Type B pancreatic cell (in vitro differentiated cells): ENCODE measurements around the gene NOTCH1. TPM values are rescaled to one million over a fixed set of nuclear protein-coding genes. Genes with fewer than 3 reads are reported as not detected.

Experiments
- DNase-seq: peaks from one replicate; pipeline ENCODE4 v3.0.0; 2021; ENCODE audit warnings: mixed read lengths; ENCODE audit not compliant: unreplicated experiment; ENCODE audit errors: extremely low spot score
- H3K27ac Mint-ChIP-seq: 2 replicates; pipeline ENCODE4 v1.8.0; 2021; ENCODE audit warnings: mild to moderate bottlenecking, mixed read lengths
- H3K27me3 Mint-ChIP-seq: 2 replicates; pipeline ENCODE4 v1.8.0; 2021; ENCODE audit warnings: mixed read lengths
- H3K36me3 Mint-ChIP-seq: 2 replicates; pipeline ENCODE4 v1.8.0; 2021; ENCODE audit warnings: mixed read lengths
- H3K4me1 Mint-ChIP-seq: one replicate; pipeline ENCODE4 v1.8.0; 2021; ENCODE audit warnings: mixed read lengths; ENCODE audit not compliant: unreplicated experiment
- H3K4me3 Mint-ChIP-seq: 2 replicates; pipeline ENCODE4 v1.8.0; 2021; ENCODE audit warnings: mild to moderate bottlenecking, mixed read lengths
- H3K9me3 Mint-ChIP-seq: 2 replicates; pipeline ENCODE4 v1.8.0; 2021; ENCODE audit warnings: mixed read lengths
- CTCF ChIP-seq: fragments of 200-600 bp; sonication (generic); conservative IDR thresholded peaks from 2 replicates; pipeline ENCODE4 v1.5.0; 2021; ENCODE audit warnings: antibody characterized with exemption, mild to moderate bottlenecking
- long read RNA-seq: library from polyadenylated mRNA; unstranded; transcript quantifications from one replicate; pipeline ENCODE4 v2.0.0, GENCODE V29; 2020
- total RNA-seq: library from RNA; stranded (reverse); gene quantifications from 2 replicates; pipeline ENCODE4 v1.2.1, GENCODE V29; 2021; ENCODE audit warnings: low replicate concordance

The NOTCH1 gene
- total RNA-seq = 36.5 and 53.1 TPM in 2 replicates
- long read RNA-seq, partial matches to known transcripts = 2 of 2 reads
- long read RNA-seq, other reads (novel, unspliced or antisense) = 0 of 2 reads

GRCh38 chr9:136545965-136546696 lies at the start of gene NOTCH1:
Gene NOTCH1 (minus strand): TSS chr9:136546048. CDS start chr9:136545786, 262 bp downstream.
- Mint-ChIP-seq H3K4me3 (peak within 1 kb of the TSS; percentile 92), H3K27me3 (no peaks in the 10 kb centered on the region), H3K27ac (peak within 1 kb of the TSS; percentile 82), H3K36me3 (no peaks in the 10 kb centered on the region), H3K4me1 (no peaks in the 10 kb centered on the region), H3K9me3 (no peaks in the 10 kb centered on the region)
- TF ChIP-seq CTCF = peak; percentile 56
- DNase-seq = peak; percentile 91

- H3K4me3 Mint-ChIP-seq = no peak overlapping the region
- no peaks in the 10 kb centered on the region for H3K9me3 Mint-ChIP-seq
- H3K4me1 Mint-ChIP-seq = peaks cover 27% of the 10 kb centered on the region
- no peaks in the 10 kb centered on the region for H3K36me3 Mint-ChIP-seq
- no peak overlapping the region for H3K27ac Mint-ChIP-seq
- H3K27me3 Mint-ChIP-seq = peaks cover 3% of the 10 kb centered on the region
- DNase-seq = no peak
- TF ChIP-seq CTCF = no peak
Measured at GRCh38 chr9:136594492-136594891, 48.6 kb upstream of the NOTCH1 start.

- no peaks in the 10 kb centered on the region for H3K9me3 Mint-ChIP-seq
- H3K27ac Mint-ChIP-seq = no peak overlapping the region
- TF ChIP-seq CTCF = no peak
Measured at GRCh38 chr9:136593581-136593980, 47.7 kb upstream of the NOTCH1 start.

GRCh38 chr9:136592666-136593065 lies 46.8 kb upstream of the NOTCH1 start:
- no peak for DNase-seq
- H3K36me3 Mint-ChIP-seq = no peaks in the 10 kb centered on the region
- no peak for TF ChIP-seq CTCF
- H3K4me3 Mint-ChIP-seq = no peak overlapping the region
- peaks cover 39% of the 10 kb centered on the region for H3K4me1 Mint-ChIP-seq
- H3K9me3 Mint-ChIP-seq = no peaks in the 10 kb centered on the region
- no peak overlapping the region for H3K27ac Mint-ChIP-seq
- peaks cover 3% of the 10 kb centered on the region for H3K27me3 Mint-ChIP-seq

More at GRCh38 chr9:136593581-136593980, 47.7 kb upstream of the NOTCH1 start:
- H3K27me3 Mint-ChIP-seq = peaks cover 3% of the 10 kb centered on the region
- no peak for DNase-seq
- H3K36me3 Mint-ChIP-seq = no peaks in the 10 kb centered on the region
- peaks cover 34% of the 10 kb centered on the region for H3K4me1 Mint-ChIP-seq
- H3K4me3 Mint-ChIP-seq = no peak overlapping the region

GRCh38 chr9:136590821-136591752 lies 45.2 kb upstream of the NOTCH1 start:
- Mint-ChIP-seq H3K36me3 (no peaks in the 10 kb centered on the region), H3K27me3 (peaks cover 3% of the 10 kb centered on the region), H3K27ac (no peak overlapping the region), H3K9me3 (no peaks in the 10 kb centered on the region), H3K4me3 (no peak overlapping the region), H3K4me1 (peaks cover 38% of the 10 kb centered on the region)
- TF ChIP-seq CTCF = no peak
- DNase-seq = no peak
